Memory B cell (primary cell): Measurements from ENCODE around the gene TIAM1.
A peak's percentile ranks its signal among the peaks of the same experiment; 100 is the strongest.

Experiments used
- ATAC-seq: fragments of 150-1000 bp; cut with Tn5 transposase; 2 replicates; pipeline ENCODE4 v1.10.0; 2021; ENCODE audit warnings: low read depth, mild to moderate bottlenecking, moderate library complexity
- DNase-seq, 2 donors: peaks; one replicate each; pipeline ENCODE4 v3.0.0; 2022; ENCODE audit warnings: low spot score in 2 of 2
- H3K27ac Mint-ChIP-seq: one replicate; pipeline ENCODE4 v1.8.0; 2022; ENCODE audit warnings: mild to moderate bottlenecking, moderate library complexity, mixed read lengths
- H3K27me3 Mint-ChIP-seq: one replicate; pipeline ENCODE4 v1.8.0; 2022; ENCODE audit warnings: mixed read lengths
- H3K36me3 Mint-ChIP-seq: one replicate; pipeline ENCODE4 v1.8.0; 2022; ENCODE audit warnings: mild to moderate bottlenecking, mixed read lengths
- H3K4me1 Mint-ChIP-seq: one replicate; pipeline ENCODE4 v1.8.0; 2022; ENCODE audit warnings: mixed read lengths
- H3K4me3 Mint-ChIP-seq: one replicate; pipeline ENCODE4 v1.8.0; 2022; ENCODE audit warnings: mild to moderate bottlenecking, moderate library complexity, mixed read lengths
- H3K9me3 Mint-ChIP-seq: one replicate; pipeline ENCODE4 v1.8.0; 2022; ENCODE audit warnings: mixed read lengths

The TIAM1 gene

GRCh38 chr21:31156169-31156568, 187.9 kb downstream of the TIAM1 start:
- H3K36me3 Mint-ChIP-seq, result no peaks in the 10 kb centered on the region
- DNase-seq (no peak), ATAC-seq (no peak)
- no peak overlapping the region for H3K4me3 Mint-ChIP-seq
- H3K4me1 Mint-ChIP-seq, result no peaks in the 10 kb centered on the region
- no peak overlapping the region for H3K27ac Mint-ChIP-seq
- H3K27me3 Mint-ChIP-seq, result peaks cover 2% of the 10 kb centered on the region
- H3K9me3 Mint-ChIP-seq, result peaks cover 7% of the 10 kb centered on the region

- no peak overlapping the region for H3K27ac Mint-ChIP-seq
- no peak overlapping the region for H3K4me3 Mint-ChIP-seq
- no peaks in the 10 kb centered on the region for H3K4me1 Mint-ChIP-seq
- no peak for DNase-seq
- H3K27me3 Mint-ChIP-seq, result no peaks in the 10 kb centered on the region
- no peak for ATAC-seq
- peaks cover 9% of the 10 kb centered on the region for H3K9me3 Mint-ChIP-seq
- H3K36me3 Mint-ChIP-seq, result no peaks in the 10 kb centered on the region
These were observed 192.7 kb downstream of the TIAM1 start for GRCh38 chr21:31151156-31152045.

- Mint-ChIP-seq H3K9me3 (peaks cover 1% of the 10 kb centered on the region), H3K27ac (no peak overlapping the region), H3K27me3 (no peaks in the 10 kb centered on the region), H3K4me1 (no peaks in the 10 kb centered on the region), H3K36me3 (no peaks in the 10 kb centered on the region), H3K4me3 (no peak overlapping the region)
- ATAC-seq, result no peak
- no peak for DNase-seq
These were observed 198.8 kb downstream of the TIAM1 start for GRCh38 chr21:31145274-31145673.

- DNase-seq, result no peak
- ATAC-seq, result no peak
- Mint-ChIP-seq H3K27me3 (no peaks in the 10 kb centered on the region), H3K9me3 (peaks cover 1% of the 10 kb centered on the region), H3K4me1 (no peaks in the 10 kb centered on the region), H3K27ac (no peak overlapping the region), H3K4me3 (no peak overlapping the region), H3K36me3 (no peaks in the 10 kb centered on the region)
These were observed 201.0 kb downstream of the TIAM1 start for GRCh38 chr21:31143036-31143435.

- Mint-ChIP-seq H3K36me3 (no peaks in the 10 kb centered on the region), H3K4me3 (no peak overlapping the region), H3K27ac (no peak overlapping the region), H3K4me1 (no peaks in the 10 kb centered on the region), H3K27me3 (peaks cover under 1% of the 10 kb centered on the region), H3K9me3 (no peaks in the 10 kb centered on the region)
- no peak for ATAC-seq
- DNase-seq, result no peak
These were observed 201.5 kb downstream of the TIAM1 start for GRCh38 chr21:31142600-31142999.

- Mint-ChIP-seq H3K4me1 (peaks cover 3% of the 10 kb centered on the region), H3K9me3 (no peaks in the 10 kb centered on the region), H3K27ac (no peak overlapping the region), H3K36me3 (no peaks in the 10 kb centered on the region), H3K27me3 (peaks cover 4% of the 10 kb centered on the region), H3K4me3 (no peak overlapping the region)
- no peak for ATAC-seq
- no peak for DNase-seq
These were observed 202.6 kb downstream of the TIAM1 start for GRCh38 chr21:31141389-31142000.

- H3K4me1 Mint-ChIP-seq, result peaks cover 3% of the 10 kb centered on the region
- DNase-seq (no peak), ATAC-seq (no peak)
- H3K9me3 Mint-ChIP-seq, result no peaks in the 10 kb centered on the region
- no peaks in the 10 kb centered on the region for H3K36me3 Mint-ChIP-seq
- no peak overlapping the region for H3K27ac Mint-ChIP-seq
- H3K4me3 Mint-ChIP-seq, result no peak overlapping the region
- H3K27me3 Mint-ChIP-seq, result peaks cover 4% of the 10 kb centered on the region
These were observed 203.4 kb downstream of the TIAM1 start for GRCh38 chr21:31140676-31141075.

- H3K9me3 Mint-ChIP-seq, result no peaks in the 10 kb centered on the region
- H3K27me3 Mint-ChIP-seq, result peaks cover 4% of the 10 kb centered on the region
- DNase-seq, result no peak
- peaks cover 3% of the 10 kb centered on the region for H3K4me1 Mint-ChIP-seq
- no peak overlapping the region for H3K27ac Mint-ChIP-seq
- ATAC-seq, result no peak
- no peaks in the 10 kb centered on the region for H3K36me3 Mint-ChIP-seq
- no peak overlapping the region for H3K4me3 Mint-ChIP-seq
These were observed 204.0 kb downstream of the TIAM1 start for GRCh38 chr21:31140025-31140424.

GRCh38 chr21:31137960-31138359, 206.1 kb downstream of the TIAM1 start:
- DNase-seq (no peak), ATAC-seq (no peak)
- H3K4me1 Mint-ChIP-seq, result peaks cover 3% of the 10 kb centered on the region
- H3K36me3 Mint-ChIP-seq, result no peaks in the 10 kb centered on the region
- H3K4me3 Mint-ChIP-seq, result no peak overlapping the region
- no peaks in the 10 kb centered on the region for H3K9me3 Mint-ChIP-seq
- H3K27me3 Mint-ChIP-seq, result peaks cover 4% of the 10 kb centered on the region
- H3K27ac Mint-ChIP-seq, result no peak overlapping the region

GRCh38 chr21:31136891-31137290, 207.2 kb downstream of the TIAM1 start:
- ATAC-seq, result no peak
- Mint-ChIP-seq H3K9me3 (no peaks in the 10 kb centered on the region), H3K27ac (no peak overlapping the region), H3K4me3 (no peak overlapping the region), H3K27me3 (peaks cover 4% of the 10 kb centered on the region), H3K4me1 (peaks cover 5% of the 10 kb centered on the region), H3K36me3 (no peaks in the 10 kb centered on the region)
- DNase-seq, result no peak

- DNase-seq (no peak), ATAC-seq (no peak)
- Mint-ChIP-seq H3K27ac (no peak overlapping the region), H3K36me3 (no peaks in the 10 kb centered on the region), H3K9me3 (no peaks in the 10 kb centered on the region), H3K27me3 (peaks cover 4% of the 10 kb centered on the region), H3K4me3 (no peak overlapping the region), H3K4me1 (peaks cover 5% of the 10 kb centered on the region)
These were observed 208.4 kb downstream of the TIAM1 start for GRCh38 chr21:31135531-31136184.

- Mint-ChIP-seq H3K27me3 (peaks cover 4% of the 10 kb centered on the region), H3K4me3 (no peak overlapping the region), H3K4me1 (peaks cover 5% of the 10 kb centered on the region), H3K9me3 (no peaks in the 10 kb centered on the region), H3K27ac (no peak overlapping the region), H3K36me3 (no peaks in the 10 kb centered on the region)
- DNase-seq (no peak), ATAC-seq (no peak)
These were observed 210.7 kb downstream of the TIAM1 start for GRCh38 chr21:31133243-31133830.

GRCh38 chr21:31132574-31133242, 211.4 kb downstream of the TIAM1 start:
- ATAC-seq, result peak; percentile 38
- peaks cover 4% of the 10 kb centered on the region for H3K27me3 Mint-ChIP-seq
- no peaks in the 10 kb centered on the region for H3K36me3 Mint-ChIP-seq
- H3K9me3 Mint-ChIP-seq, result no peaks in the 10 kb centered on the region
- no peak for DNase-seq
- H3K4me1 Mint-ChIP-seq, result peaks cover 5% of the 10 kb centered on the region
- no peak overlapping the region for H3K4me3 Mint-ChIP-seq
- no peak overlapping the region for H3K27ac Mint-ChIP-seq

- Mint-ChIP-seq H3K27ac (no peak overlapping the region), H3K9me3 (no peaks in the 10 kb centered on the region), H3K27me3 (no peaks in the 10 kb centered on the region), H3K4me1 (peaks cover 2% of the 10 kb centered on the region), H3K36me3 (no peaks in the 10 kb centered on the region), H3K4me3 (no peak overlapping the region)
- DNase-seq (no peak), ATAC-seq (no peak)
These were observed 213.2 kb downstream of the TIAM1 start for GRCh38 chr21:31130821-31131220.
